Common myeloid progenitor, CD34-positive (primary cell): ENCODE measurements around the gene NTRK3.
"Not testable (repeated sequence)": the region's sequence is repeated elsewhere in the genome, so short reads cannot be mapped to it uniquely, and the experiment has no call there.

Experiments
- CTCF ChIA-PET: fragments of 350-600 bp; sonication (Branson Sonifier 250); formaldehyde crosslinking; loops from one replicate; lab custom pipeline; 2021; ENCODE audit warnings: antibody characterized with exemption; lab: Charles Lee
- POLR2A ChIA-PET: fragments of 350-600 bp; sonication (Branson Sonifier 250); formaldehyde crosslinking; loops from one replicate; lab custom pipeline; 2021; ENCODE audit warnings: antibody characterized with exemption; lab: Charles Lee
- DNase-seq, 3 donors: peaks; one replicate each; pipeline versions ENCODE4 v3.0.0 to v3.0.0-alpha.2; 2013
- H3K27ac ChIP-seq, 2 experiments: 1 replicate in 1 of 2; 2 replicates in 1 of 2; pipeline ENCODE4 v1.7.0; 2013; ENCODE audit warnings: inconsistent platforms in 2 of 2, low read length in 2 of 2, mild to moderate bottlenecking in 2 of 2, low read depth in 1 of 2, moderate library complexity in 1 of 2; ENCODE audit not compliant: severe bottlenecking in 2 of 2, insufficient read depth in 1 of 2, poor library complexity in 1 of 2
- H3K27me3 ChIP-seq, 5 experiments: replicated peaks in 2 of 5; 1 replicate in 3 of 5; 2 replicates in 2 of 5; pipeline versions ENCODE4 v1.6.1 to v1.7.0; 2013; ENCODE audit warnings: low read length in 4 of 5, mild to moderate bottlenecking in 2 of 5, moderate library complexity in 2 of 5, inconsistent platforms in 1 of 5; ENCODE audit not compliant: insufficient read depth in 5 of 5, control insufficient read depth in 4 of 5
- H3K36me3 ChIP-seq, 4 experiments: 1 replicate in 2 of 4; 2 replicates in 2 of 4; pipeline versions ENCODE4 v1.6.1 to v1.7.0; 2013; ENCODE audit warnings: low read length in 3 of 4, control low read depth in 1 of 4, mild to moderate bottlenecking in 1 of 4; ENCODE audit not compliant: control insufficient read depth in 4 of 4, insufficient read depth in 4 of 4
- H3K4me1 ChIP-seq, 4 experiments: 1 replicate in 3 of 4; 2 replicates in 1 of 4; pipeline versions ENCODE4 v1.6.1 to v1.7.1; 2013; ENCODE audit warnings: low read length in 3 of 4, mild to moderate bottlenecking in 3 of 4, control low read depth in 1 of 4, inconsistent platforms in 1 of 4, moderate library complexity in 1 of 4; ENCODE audit not compliant: control insufficient read depth in 4 of 4, insufficient read depth in 4 of 4; ENCODE audit errors: control extremely low read depth in 1 of 4
- H3K4me3 ChIP-seq, 7 experiments: 1 replicate in 4 of 7; 2 replicates in 3 of 7; pipeline versions ENCODE4 v1.5.1 to v1.7.0; 2013; ENCODE audit warnings: mild to moderate bottlenecking in 7 of 7, low read length in 6 of 7, moderate library complexity in 6 of 7, inconsistent platforms in 2 of 7, low read depth in 2 of 7, control low read depth in 1 of 7; ENCODE audit not compliant: insufficient read depth in 4 of 7, control insufficient read depth in 1 of 7; ENCODE audit errors: extremely low read depth in 1 of 7
- H3K9me3 ChIP-seq, 5 experiments: 1 replicate in 4 of 5; 2 replicates in 1 of 5; pipeline versions ENCODE4 v1.6.1 to v1.7.1; 2013; ENCODE audit warnings: low read length in 4 of 5, mild to moderate bottlenecking in 2 of 5, inconsistent platforms in 1 of 5, low read depth in 1 of 5, moderate library complexity in 1 of 5; ENCODE audit not compliant: control insufficient read depth in 4 of 5, insufficient read depth in 2 of 5; ENCODE audit errors: control extremely low read depth in 1 of 5
- WGBS: methylation state at CpG from one replicate; pipeline ENCODE4 v1.1.5; 2013; ENCODE audit not compliant: insufficient coverage; 5-methylcytosine and 5-hydroxymethylcytosine counted together

The NTRK3 gene

DNA sequence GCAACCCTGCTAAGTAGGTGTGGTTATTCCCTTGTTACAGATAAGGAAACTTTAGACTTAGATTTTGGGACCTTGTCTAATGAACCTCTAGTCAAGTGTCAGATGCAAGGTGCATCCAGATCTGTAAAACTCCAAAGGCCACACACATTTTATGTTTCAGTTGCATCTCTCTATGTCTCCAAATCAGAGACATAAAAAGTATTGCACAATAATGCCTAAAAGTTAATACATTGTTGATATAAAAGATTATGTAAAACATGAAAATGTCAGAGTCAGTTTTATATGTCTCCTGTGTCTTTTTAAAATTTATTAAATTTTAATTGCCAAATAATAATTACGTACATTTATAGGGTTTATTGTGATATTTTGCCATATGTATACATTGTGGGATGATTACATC is 408.5 kb downstream of the NTRK3 start:
- ChIA-PET POLR2A (no interaction called here), CTCF (no interaction called here)
- no peaks in the 10 kb centered on the region for H3K27me3 ChIP-seq
- WGBS = no CpG with 5 or more reads among the region's 1 CpG
- no peaks in the 10 kb centered on the region for H3K9me3 ChIP-seq
- H3K36me3 ChIP-seq = no peaks in the 10 kb centered on the region
- no peak overlapping the region for H3K27ac ChIP-seq
- no peak for DNase-seq
- H3K4me1 ChIP-seq = no peaks in the 10 kb centered on the region
- no peak overlapping the region for H3K4me3 ChIP-seq

DNA sequence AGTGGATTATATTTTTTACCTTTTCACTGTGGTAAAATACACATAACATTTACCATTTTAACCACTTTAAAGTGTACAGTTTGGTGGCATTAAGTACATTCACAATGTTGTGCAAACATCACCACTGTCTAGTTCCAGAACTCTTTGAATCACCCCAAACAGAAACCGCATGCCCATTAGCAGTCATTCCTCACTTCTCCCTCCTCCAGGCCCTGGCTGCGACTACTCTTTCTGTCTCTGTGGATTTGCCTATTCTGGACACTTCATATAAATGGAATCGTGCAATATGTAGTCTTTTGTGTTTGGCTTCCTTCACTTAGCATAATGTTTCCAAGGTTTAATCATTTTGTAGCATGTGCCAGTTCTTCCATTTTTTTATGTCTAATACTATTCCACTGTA is 409.8 kb downstream of the NTRK3 start:
- Histone ChIP-seq H3K27ac (no peak overlapping the region), H3K4me3 (no peak overlapping the region), H3K9me3 (no peaks in the 10 kb centered on the region), H3K27me3 (no peaks in the 10 kb centered on the region), H3K4me1 (no peaks in the 10 kb centered on the region), H3K36me3 (no peaks in the 10 kb centered on the region)
- ChIA-PET POLR2A (no interaction called here), CTCF (no interaction called here)
- 100% methylated on average over 1 of the region's 3 CpGs for WGBS
- no peak for DNase-seq

DNA sequence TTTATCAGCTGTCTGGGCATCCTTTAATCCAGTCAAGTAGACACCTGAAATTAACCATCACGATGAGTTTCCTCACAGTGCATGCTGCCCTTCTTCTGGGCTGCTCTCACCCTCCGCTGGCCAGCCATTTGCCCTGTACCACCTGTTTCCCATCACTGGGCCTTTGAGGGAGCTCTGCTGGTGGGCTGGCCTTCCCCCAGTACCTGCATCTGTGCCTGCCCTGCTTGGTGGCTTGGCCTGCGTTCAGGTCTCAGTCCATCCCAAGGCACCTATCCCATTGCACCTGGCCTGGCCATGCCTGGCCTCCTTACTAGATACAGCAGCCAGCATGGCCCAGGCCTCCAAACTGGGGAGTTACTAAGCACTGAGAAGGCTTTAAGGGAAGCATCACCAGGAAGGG is 413.2 kb downstream of the NTRK3 start:
- H3K27ac ChIP-seq = no peak overlapping the region
- no peak for DNase-seq
- no peak overlapping the region for H3K4me3 ChIP-seq
- no peaks in the 10 kb centered on the region for H3K36me3 ChIP-seq
- no peaks in the 10 kb centered on the region for H3K4me1 ChIP-seq
- POLR2A ChIA-PET = no interaction called here
- CTCF ChIA-PET = no interaction called here
- H3K27me3 ChIP-seq = no peaks in the 10 kb centered on the region
- peaks cover 0 to 3% (median 0%) of the 10 kb centered on the region in 5 experiments for H3K9me3 ChIP-seq
- WGBS = 100% methylated on average over 3 of the region's 3 CpGs

- Histone ChIP-seq H3K4me3 (no peak overlapping the region), H3K36me3 (no peaks in the 10 kb centered on the region), H3K4me1 (no peaks in the 10 kb centered on the region), H3K27me3 (no peaks in the 10 kb centered on the region), H3K27ac (no peak overlapping the region), H3K9me3 (peaks cover 0 to 5% (median 0%) of the 10 kb centered on the region in 5 experiments)
- CTCF ChIA-PET = no interaction called here
- 86% methylated on average over 1 of the region's 1 CpG for WGBS
- POLR2A ChIA-PET = no interaction called here
- DNase-seq = no peak
Observed at GRCh38 chr15:87841426-87841998, 415.0 kb downstream of the NTRK3 start.

- H3K4me3 ChIP-seq, CTCF ChIA-PET, H3K27me3 ChIP-seq, H3K4me1 ChIP-seq, H3K27ac ChIP-seq, H3K36me3 ChIP-seq, POLR2A ChIA-PET, H3K9me3 ChIP-seq, DNase-seq: not testable (repeated sequence)
- WGBS = no CpG with 5 or more reads among the region's 2 CpGs
Observed at GRCh38 chr15:87835830-87836229, 420.7 kb downstream of the NTRK3 start.

DNA sequence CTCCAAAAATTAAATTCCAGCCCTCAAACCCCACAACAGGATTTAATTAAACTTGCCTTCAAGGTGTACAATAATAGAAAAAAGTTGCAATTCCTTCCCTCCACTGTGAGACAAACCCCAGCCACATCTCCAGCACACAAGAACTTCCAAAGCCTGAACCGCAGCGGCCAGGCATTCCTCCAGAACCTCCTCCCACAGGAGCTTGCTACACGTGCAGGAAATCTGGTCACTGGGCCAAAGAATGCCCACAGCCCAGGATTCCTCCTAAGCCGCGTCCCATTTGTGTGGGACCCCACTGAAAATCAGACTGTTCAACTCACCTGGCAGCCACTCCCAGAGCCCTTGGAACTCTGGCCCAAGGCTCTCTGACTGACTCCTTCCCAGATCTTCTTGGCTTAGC is 423.2 kb downstream of the NTRK3 start:
- POLR2A ChIA-PET, DNase-seq, H3K9me3 ChIP-seq, H3K27me3 ChIP-seq, H3K4me1 ChIP-seq, CTCF ChIA-PET, H3K4me3 ChIP-seq, H3K27ac ChIP-seq, H3K36me3 ChIP-seq: not testable (repeated sequence)
- WGBS = 87% methylated on average over 3 of the region's 5 CpGs

GRCh38 chr15:87829332-87830050 is 427.0 kb downstream of the NTRK3 start:
- no peak for DNase-seq
- POLR2A ChIA-PET = no interaction called here
- WGBS = 90% methylated on average over 3 of the region's 4 CpGs
- Histone ChIP-seq H3K9me3 (peaks cover 0 to 2% (median 0%) of the 10 kb centered on the region in 5 experiments), H3K27ac (no peak overlapping the region), H3K4me3 (no peak overlapping the region), H3K4me1 (peaks cover 0 to 3% (median 0%) of the 10 kb centered on the region in 4 experiments), H3K27me3 (peaks cover 0 to 5% (median 0%) of the 10 kb centered on the region in 5 experiments), H3K36me3 (no peaks in the 10 kb centered on the region)
- CTCF ChIA-PET = no interaction called here
